Mesendoderm (in vitro differentiated cells): Measurements from ENCODE around the gene DOCK11. TPM values are rescaled to one million over a fixed set of nuclear protein-coding genes. Genes with fewer than 3 reads are reported as not detected.
A peak's percentile ranks its signal among the peaks of the same experiment; 100 is the strongest.

Source experiments
- DNase-seq: peaks from one replicate; pipeline ENCODE4 v3.0.0; 2013
- H2AK5ac ChIP-seq: 2 replicates; pipeline ENCODE4 v1.6.1; 2013; ENCODE audit warnings: low read length, inconsistent platforms
- H2BK120ac ChIP-seq: 2 replicates; pipeline ENCODE4 v1.6.1; 2013; ENCODE audit warnings: low read depth, mild to moderate bottlenecking, low read length, moderate library complexity, mixed read lengths
- H2BK15ac ChIP-seq: replicated peaks from 2 replicates; pipeline ENCODE4 v1.6.1; 2013; ENCODE audit warnings: low read depth, mild to moderate bottlenecking, moderate library complexity
- H2BK5ac ChIP-seq: 2 replicates; pipeline ENCODE4 v1.6.1; 2013; ENCODE audit warnings: low read length, inconsistent platforms
- H3K18ac ChIP-seq: 2 replicates; pipeline ENCODE4 v1.6.1; 2013; ENCODE audit warnings: mild to moderate bottlenecking, low read length, mixed read lengths
- H3K23ac ChIP-seq: one replicate; pipeline ENCODE4 v1.6.1; 2013; ENCODE audit warnings: low read length
- H3K27ac ChIP-seq: 2 replicates; pipeline ENCODE4 v1.5.1; 2013; ENCODE audit warnings: low read depth, mild to moderate bottlenecking, inconsistent platforms, low read length, moderate library complexity
- H3K27me3 ChIP-seq: 2 replicates; pipeline ENCODE4 v1.6.1; 2013; ENCODE audit warnings: low read length, control low read depth, mild to moderate bottlenecking, inconsistent platforms; ENCODE audit not compliant: insufficient read depth, poor library complexity
- H3K36me3 ChIP-seq: 2 replicates; pipeline ENCODE4 v1.6.1; 2013; ENCODE audit warnings: low read length, inconsistent platforms; ENCODE audit not compliant: control insufficient read depth, insufficient read depth
- H3K4ac ChIP-seq: one replicate; pipeline ENCODE4 v1.6.1; 2013; ENCODE audit warnings: low read depth, mild to moderate bottlenecking, low read length, moderate library complexity
- H3K4me1 ChIP-seq: 2 replicates; pipeline ENCODE4 v1.6.1; 2013; ENCODE audit warnings: low read depth, low read length, inconsistent platforms; ENCODE audit not compliant: control insufficient read depth
- H3K4me2 ChIP-seq: 2 replicates; pipeline ENCODE4 v1.6.1; 2013; ENCODE audit warnings: low read length
- H3K4me3 ChIP-seq: 2 replicates; pipeline ENCODE4 v1.5.1; 2013; ENCODE audit warnings: mild to moderate bottlenecking, low read length
- H3K56ac ChIP-seq: one replicate; pipeline ENCODE4 v1.6.1; 2013; ENCODE audit warnings: low read length
- H3K79me1 ChIP-seq: 2 replicates; pipeline ENCODE4 v1.6.1; 2013; ENCODE audit warnings: low read length, inconsistent platforms
- H3K79me2 ChIP-seq: 2 replicates; pipeline ENCODE4 v1.6.1; 2013; ENCODE audit warnings: mild to moderate bottlenecking, low read length; ENCODE audit not compliant: control insufficient read depth, insufficient read depth
- H3K9ac ChIP-seq: 2 replicates; pipeline ENCODE4 v1.6.1; 2013; ENCODE audit warnings: low read length, inconsistent platforms
- H4K5ac ChIP-seq: one replicate; pipeline ENCODE4 v1.6.1; 2013; ENCODE audit warnings: low read length
- H4K8ac ChIP-seq: one replicate; pipeline ENCODE4 v1.6.1; 2013; ENCODE audit warnings: low read depth, mild to moderate bottlenecking, control low read depth, low read length, moderate library complexity
- WGBS: extraction: QIAGEN DNeasy Blood & Tissue Kit; methylation state at CpG from one replicate; pipeline ENCODE4 v1.1.7; 2013; ENCODE audit warnings: low lambda C conversion rate, missing lambda C conversion rate; ENCODE audit not compliant: insufficient coverage; ENCODE audit errors: extremely low coverage; 5-methylcytosine and 5-hydroxymethylcytosine counted together
- polyA plus RNA-seq, 2 experiments: library from polyadenylated mRNA; stranded (reverse); fragments of 200-250 nt; gene quantifications; one replicate each; pipeline ENCODE4 v1.2.3, GENCODE V29; 2013

DOCK11 gene
- 1.7 TPM for polyA plus RNA-seq (2013, experiment 1 of 2)
- 1.5 TPM for polyA plus RNA-seq (2013, experiment 2 of 2)

DNA sequence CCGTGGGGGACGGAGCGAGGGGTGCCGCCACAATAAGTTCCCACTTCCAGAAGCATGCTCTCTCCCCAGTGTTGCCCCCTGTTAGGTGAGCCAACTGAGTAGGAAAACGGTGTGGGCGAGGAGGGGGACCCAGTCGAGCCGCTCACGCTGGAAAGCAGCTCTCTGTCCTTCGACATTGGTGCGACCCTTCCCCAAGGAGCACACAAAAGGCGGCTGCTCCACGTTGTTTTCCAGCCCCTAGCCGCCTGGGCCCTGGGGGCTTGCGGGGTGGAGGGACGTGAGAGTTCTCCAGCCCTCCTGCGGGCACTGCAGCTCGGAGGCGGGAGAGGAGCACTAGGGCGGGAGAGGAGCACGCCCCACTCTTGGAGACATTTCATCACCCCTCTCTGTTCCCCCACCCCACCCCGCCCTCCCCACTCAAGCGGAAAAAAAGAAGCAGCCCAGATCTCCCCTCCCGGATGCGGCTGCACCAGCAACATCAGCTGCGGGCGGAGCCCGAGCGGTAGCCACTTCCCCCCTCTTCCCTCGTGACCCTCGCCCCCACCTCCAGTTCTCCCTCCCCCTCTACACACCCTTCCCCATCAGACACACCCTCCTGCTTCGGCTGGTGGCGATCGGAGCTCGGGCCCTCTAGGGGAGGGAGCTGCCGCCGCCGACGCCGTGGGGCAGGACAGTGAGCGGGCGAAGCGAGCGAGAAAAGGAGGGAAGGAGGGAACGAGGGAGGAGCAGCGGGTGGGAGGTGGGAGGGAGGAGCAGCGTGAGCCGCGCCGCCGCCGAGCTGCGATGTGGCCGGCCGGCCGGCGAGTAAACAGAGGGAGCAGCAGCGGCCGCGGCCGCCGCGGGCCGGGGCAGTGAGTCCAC lies at the start of gene DOCK11:
Gene DOCK11, plus strand, starts transcription at position 755 of the 861 bp plus-strand sequence. CDS start 157 bp downstream, outside the sequence.
- H3K4ac ChIP-seq, result no peak within 1 kb of the TSS
- no peak within 1 kb of the TSS for H4K5ac ChIP-seq
- H4K8ac ChIP-seq, result no peak within 1 kb of the TSS
- peak within 1 kb of the TSS; percentile 53 for H3K9ac ChIP-seq
- no peak within 1 kb of the TSS for H3K18ac ChIP-seq
- no peak within 1 kb of the TSS for H2BK5ac ChIP-seq
- DNase-seq, result peak; percentile 86
- H2BK120ac ChIP-seq, result no peak within 1 kb of the TSS
- no peaks in the 10 kb centered on the region for H3K79me1 ChIP-seq
- no peak within 1 kb of the TSS for H2BK15ac ChIP-seq
- peaks cover 3% of the 10 kb centered on the region for H3K27me3 ChIP-seq
- H3K36me3 ChIP-seq, result no peaks in the 10 kb centered on the region
- H3K23ac ChIP-seq, result no peak within 1 kb of the TSS
- WGBS, result no CpG with 5 or more reads among the region's 64 CpGs
- H3K4me3 ChIP-seq, result peak within 1 kb of the TSS; percentile 17
- peak within 1 kb of the TSS; percentile 44 for H3K4me2 ChIP-seq
- peak within 1 kb of the TSS; percentile 70 for H3K56ac ChIP-seq
- no peak within 1 kb of the TSS for H3K27ac ChIP-seq
- no peaks in the 10 kb centered on the region for H3K4me1 ChIP-seq
- no peak within 1 kb of the TSS for H2AK5ac ChIP-seq
- no peaks in the 10 kb centered on the region for H3K79me2 ChIP-seq

DNA sequence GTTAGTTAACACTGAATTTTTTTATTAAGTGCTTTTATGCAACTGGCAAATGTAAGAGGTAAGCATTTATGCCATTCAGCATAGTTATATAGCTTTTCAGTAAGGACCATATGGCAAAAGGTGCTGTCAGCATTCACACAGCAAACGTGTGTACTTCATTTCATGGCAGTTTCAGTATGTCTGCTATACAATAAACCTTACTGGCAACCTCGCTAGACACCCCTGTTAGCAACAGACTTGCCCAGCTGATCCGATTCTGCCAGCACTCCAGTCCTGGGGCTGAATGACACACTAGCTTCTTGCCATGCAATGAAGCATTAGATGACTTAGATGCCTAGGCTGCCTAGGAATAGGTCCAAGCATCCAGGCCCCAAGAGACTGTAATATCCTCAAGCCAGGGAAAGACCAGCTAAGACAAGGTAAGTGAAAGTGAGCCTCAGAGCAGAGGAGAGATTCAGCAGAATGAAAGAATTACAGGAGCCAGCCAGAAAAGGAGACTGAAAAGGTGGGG lies 47.3 kb upstream of the DOCK11 start:
- no peak for DNase-seq
- Histone ChIP-seq H2BK15ac (no peak overlapping the region), H3K4ac (no peak overlapping the region), H4K5ac (no peak overlapping the region), H3K4me1 (no peaks in the 10 kb centered on the region), H3K79me1 (no peaks in the 10 kb centered on the region), H3K27ac (no peak overlapping the region), H2BK5ac (no peak overlapping the region), H4K8ac (no peak overlapping the region), H2AK5ac (no peak overlapping the region), H3K4me2 (no peak overlapping the region), H3K27me3 (no peaks in the 10 kb centered on the region), H3K23ac (no peak overlapping the region), H3K9ac (no peak overlapping the region), H3K56ac (no peak overlapping the region), H3K4me3 (no peak overlapping the region), H3K18ac (no peak overlapping the region), H2BK120ac (no peak overlapping the region), H3K36me3 (no peaks in the 10 kb centered on the region), H3K79me2 (no peaks in the 10 kb centered on the region)
- WGBS, result no CpG with 5 or more reads among the region's 3 CpGs

DNA sequence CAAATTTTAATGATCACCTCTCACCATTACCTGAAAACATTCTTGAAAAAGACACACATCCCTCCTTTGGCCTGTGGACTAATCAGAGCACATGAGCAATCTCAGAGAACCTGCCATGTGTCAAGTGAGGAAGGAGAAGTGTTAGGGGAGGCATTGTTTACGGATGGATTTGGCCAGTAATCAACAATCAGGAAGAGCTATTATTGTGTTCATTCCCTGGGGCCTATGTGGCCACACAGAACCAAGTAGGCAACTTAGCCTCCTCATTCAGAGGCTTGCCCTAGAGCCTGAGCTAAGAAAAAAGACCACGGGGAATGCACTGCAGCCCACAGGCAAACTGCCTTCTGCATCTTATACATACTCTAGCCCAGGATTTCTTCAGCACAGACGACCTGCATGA lies 40.6 kb upstream of the DOCK11 start:
- H2BK15ac ChIP-seq, result no peak overlapping the region
- H3K36me3 ChIP-seq, result no peaks in the 10 kb centered on the region
- peak; percentile 25 for DNase-seq
- H2AK5ac ChIP-seq, result no peak overlapping the region
- no peak overlapping the region for H4K5ac ChIP-seq
- no peak overlapping the region for H3K23ac ChIP-seq
- H3K4me2 ChIP-seq, result no peak overlapping the region
- H3K27ac ChIP-seq, result no peak overlapping the region
- H3K56ac ChIP-seq, result no peak overlapping the region
- no peaks in the 10 kb centered on the region for H3K27me3 ChIP-seq
- H4K8ac ChIP-seq, result no peak overlapping the region
- H3K9ac ChIP-seq, result no peak overlapping the region
- H3K4me3 ChIP-seq, result no peak overlapping the region
- no peak overlapping the region for H2BK120ac ChIP-seq
- H3K18ac ChIP-seq, result no peak overlapping the region
- no peaks in the 10 kb centered on the region for H3K79me1 ChIP-seq
- no peak overlapping the region for H2BK5ac ChIP-seq
- no peak overlapping the region for H3K4ac ChIP-seq
- H3K4me1 ChIP-seq, result no peaks in the 10 kb centered on the region
- H3K79me2 ChIP-seq, result no peaks in the 10 kb centered on the region
- no CpG with 5 or more reads among the region's 3 CpGs for WGBS

DNA sequence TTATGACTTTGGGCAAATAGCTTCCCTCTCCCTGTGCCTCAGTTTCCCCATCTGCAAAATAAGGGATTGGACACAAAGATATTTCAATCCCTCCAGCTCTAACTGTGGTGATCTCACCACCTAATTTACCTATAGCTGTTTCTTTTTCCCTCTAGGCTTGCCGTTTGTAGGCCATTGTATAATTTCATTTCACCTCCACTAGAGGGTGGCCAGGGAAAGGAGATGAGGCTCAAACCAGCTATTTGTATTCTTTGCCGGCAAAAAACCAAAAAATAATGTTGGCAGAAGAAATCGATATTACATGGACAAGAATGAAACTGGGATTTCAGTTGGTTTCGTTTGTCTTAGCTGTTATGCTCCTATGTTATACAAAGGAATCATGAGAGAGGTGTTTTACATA lies 36.1 kb upstream of the DOCK11 start:
- no peak overlapping the region for H3K9ac ChIP-seq
- H3K56ac ChIP-seq, result no peak overlapping the region
- no peak overlapping the region for H2BK15ac ChIP-seq
- no peak overlapping the region for H2AK5ac ChIP-seq
- no peak overlapping the region for H3K18ac ChIP-seq
- no peak overlapping the region for H3K23ac ChIP-seq
- H3K79me1 ChIP-seq, result no peaks in the 10 kb centered on the region
- no peak overlapping the region for H3K4me3 ChIP-seq
- DNase-seq, result peak; percentile 52
- H3K27me3 ChIP-seq, result no peaks in the 10 kb centered on the region
- no peak overlapping the region for H3K4ac ChIP-seq
- no peaks in the 10 kb centered on the region for H3K4me1 ChIP-seq
- H4K5ac ChIP-seq, result no peak overlapping the region
- no peak overlapping the region for H2BK120ac ChIP-seq
- no CpG with 5 or more reads among the region's 4 CpGs for WGBS
- H2BK5ac ChIP-seq, result no peak overlapping the region
- H3K4me2 ChIP-seq, result no peak overlapping the region
- no peaks in the 10 kb centered on the region for H3K79me2 ChIP-seq
- no peak overlapping the region for H3K27ac ChIP-seq
- H3K36me3 ChIP-seq, result no peaks in the 10 kb centered on the region
- no peak overlapping the region for H4K8ac ChIP-seq

DNA sequence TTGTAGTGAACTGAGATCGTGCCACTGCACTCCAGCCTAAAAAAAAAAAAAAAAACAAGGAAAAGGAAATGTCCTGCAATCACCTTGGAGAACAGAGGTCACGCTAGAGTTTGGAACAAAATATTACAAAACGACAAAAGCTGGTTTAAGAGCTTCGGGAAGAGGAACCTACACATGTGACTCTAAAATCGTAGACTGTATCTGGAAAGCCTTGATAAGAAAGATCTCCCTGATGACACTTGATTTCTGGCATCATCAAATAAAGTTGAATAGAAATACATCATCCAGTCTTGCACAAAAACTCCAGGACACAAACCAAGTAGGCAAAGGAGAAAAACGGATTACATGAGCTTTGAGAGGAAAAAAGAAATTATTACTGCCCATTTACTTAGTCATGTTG lies 31.1 kb upstream of the DOCK11 start:
- Histone ChIP-seq H3K4me3 (no peak overlapping the region), H4K8ac (no peak overlapping the region)

More for the DNA sequence above, 31.1 kb upstream of the DOCK11 start:
- no peak overlapping the region for H2BK15ac ChIP-seq
- no peak overlapping the region for H3K4me2 ChIP-seq
- no peak overlapping the region for H4K5ac ChIP-seq
- H3K4me1 ChIP-seq, result no peaks in the 10 kb centered on the region
- no peak overlapping the region for H3K56ac ChIP-seq
- H3K27ac ChIP-seq, result no peak overlapping the region
- H3K9ac ChIP-seq, result no peak overlapping the region
- no CpG with 5 or more reads among the region's 6 CpGs for WGBS
- DNase-seq, result no peak
- no peak overlapping the region for H2BK5ac ChIP-seq
- H3K18ac ChIP-seq, result no peak overlapping the region
- no peaks in the 10 kb centered on the region for H3K36me3 ChIP-seq
- no peak overlapping the region for H3K4ac ChIP-seq
- H2BK120ac ChIP-seq, result no peak overlapping the region
- no peak overlapping the region for H3K23ac ChIP-seq
- no peaks in the 10 kb centered on the region for H3K79me1 ChIP-seq
- H2AK5ac ChIP-seq, result no peak overlapping the region
- no peaks in the 10 kb centered on the region for H3K79me2 ChIP-seq
- H3K27me3 ChIP-seq, result no peaks in the 10 kb centered on the region
